A673 (cell line): ENCODE results near the gene GRIN2D. TPM values are rescaled to one million over a fixed set of nuclear protein-coding genes. Genes with fewer than 3 reads are reported as not detected.

Experiments
- BruUV-seq: library from RNA; stranded (reverse); fragments of 400-500 nt; replicated peaks from 2 replicates; lab custom pipeline; 2021; lab: Mats Ljungman, UMichigan
- CTCF ChIA-PET: fragments of 300-600 bp; sonication (Branson Sonifier 250); formaldehyde crosslinking; loops from one replicate; lab custom pipeline; 2022; ENCODE audit warnings: antibody characterized with exemption; lab: Charles Lee
- POLR2A ChIA-PET: fragments of 300-600 bp; sonication (Branson Sonifier 250); formaldehyde crosslinking; loops from one replicate; lab custom pipeline; 2022; ENCODE audit warnings: antibody characterized with exemption; ENCODE audit not compliant: low non-redundant PET; lab: Charles Lee
- DNase-seq: peaks from one replicate; pipeline ENCODE4 v3.0.0-alpha.2; 2015; ENCODE audit warnings: low spot score
- H3K27ac ChIP-seq: fragments of 200-600 bp; sonication (generic); 2 replicates; pipeline ENCODE4 v1.5.1; 2016; ENCODE audit warnings: mixed run types, low read depth, mild to moderate bottlenecking, mixed read lengths, antibody characterized with exemption, low read length; ENCODE audit not compliant: poor library complexity, severe bottlenecking
- H3K27me3 ChIP-seq: fragments of 200-600 bp; sonication (generic); replicated peaks from 2 replicates; pipeline ENCODE4 v1.6.1; 2017; ENCODE audit warnings: mixed run types, low read depth, mild to moderate bottlenecking, mixed read lengths, antibody characterized with exemption, low read length; ENCODE audit not compliant: insufficient read depth, poor library complexity
- H3K36me3 ChIP-seq: fragments of 200-600 bp; sonication (generic); 2 replicates; pipeline ENCODE4 v1.6.1; 2016; ENCODE audit warnings: mixed run types, mild to moderate bottlenecking, mixed read lengths, antibody characterized with exemption, low read length; ENCODE audit not compliant: insufficient read depth, poor library complexity, severe bottlenecking
- H3K4me1 ChIP-seq: fragments of 200-600 bp; sonication (generic); 2 replicates; pipeline ENCODE4 v1.6.1; 2017; ENCODE audit warnings: mixed run types, mild to moderate bottlenecking, mixed read lengths, antibody characterized with exemption, low read length; ENCODE audit not compliant: insufficient read depth, poor library complexity, severe bottlenecking
- H3K4me3 ChIP-seq: fragments of 200-600 bp; sonication (generic); 2 replicates; pipeline ENCODE4 v1.5.1; 2016; ENCODE audit warnings: low read depth, mixed run types, mild to moderate bottlenecking, mixed read lengths, low read length; ENCODE audit not compliant: poor library complexity, severe bottlenecking
- H3K9me3 ChIP-seq: fragments of 200-600 bp; sonication (generic); 2 replicates; pipeline ENCODE4 v1.6.1; 2016; ENCODE audit warnings: mixed run types, low read depth, mild to moderate bottlenecking, mixed read lengths, antibody characterized with exemption, low read length; ENCODE audit not compliant: poor library complexity, severe bottlenecking
- EZH2 ChIP-seq: fragments of 200-600 bp; sonication (generic); IDR thresholded peaks from 2 replicates; pipeline ENCODE4 v1.6.1; 2017; ENCODE audit warnings: borderline replicate concordance, low read depth, mild to moderate bottlenecking, mixed read lengths, antibody characterized with exemption, low read length; ENCODE audit not compliant: poor library complexity, severe bottlenecking
- intact Hi-C: fragments of 100-400 bp; cut with micrococcal nuclease; formaldehyde crosslinking; loops from one replicate; pipeline ENCODE4 v1.10.0; 2022; ENCODE audit not compliant: unreplicated experiment
- total RNA-seq: library from RNA; stranded (reverse); gene quantifications from 2 replicates; pipeline ENCODE4 v1.2.3, GENCODE V29; 2021
- TF ChIP-seq, protein P1 (sequence below): fragments of 300-800, 200-600 bp; sonication (generic); conservative IDR thresholded peaks from 2 replicates; pipeline ENCODE4 v1.5.1; 2017; ENCODE audit warnings: low read depth, mild to moderate bottlenecking, antibody characterized with exemption, low read length, moderate library complexity, mixed read lengths

GRIN2D gene
- total RNA-seq, 1 experiment from 2014 or later = 10.4 TPM

DNA sequence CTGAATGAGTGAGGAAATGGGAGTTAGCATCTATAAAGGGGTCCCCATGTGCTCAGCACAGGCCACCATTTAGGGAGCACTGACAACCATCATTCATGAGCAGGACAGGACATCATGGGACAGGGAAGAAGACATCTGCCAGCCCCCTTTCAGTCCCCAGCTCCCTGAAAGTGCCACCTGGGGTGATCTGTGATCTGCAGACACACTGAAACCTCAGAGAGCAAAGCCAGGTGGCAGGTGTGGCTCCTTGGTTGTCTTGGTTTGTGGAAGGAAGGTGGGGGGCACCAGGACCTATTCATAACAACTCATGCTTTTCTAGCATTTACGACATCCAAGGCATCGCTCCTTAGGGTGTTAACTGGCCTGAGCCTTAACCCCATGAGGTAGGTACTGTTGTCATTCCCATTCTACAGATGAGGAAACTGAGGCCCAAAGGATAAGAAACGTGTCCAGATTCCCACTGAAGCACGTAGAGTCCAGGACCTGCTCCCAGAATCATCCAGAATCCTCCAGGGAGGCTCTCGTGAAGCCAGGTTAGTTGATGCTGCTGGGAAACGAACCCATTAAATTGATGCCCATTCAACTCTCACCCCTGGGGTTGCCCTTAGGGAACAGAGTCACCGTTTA is 7.9 kb upstream of the GRIN2D start:
- BruUV-seq = no TSS peak
- TF ChIP-seq EZH2 = no peak
- TF ChIP-seq, protein P1, sequence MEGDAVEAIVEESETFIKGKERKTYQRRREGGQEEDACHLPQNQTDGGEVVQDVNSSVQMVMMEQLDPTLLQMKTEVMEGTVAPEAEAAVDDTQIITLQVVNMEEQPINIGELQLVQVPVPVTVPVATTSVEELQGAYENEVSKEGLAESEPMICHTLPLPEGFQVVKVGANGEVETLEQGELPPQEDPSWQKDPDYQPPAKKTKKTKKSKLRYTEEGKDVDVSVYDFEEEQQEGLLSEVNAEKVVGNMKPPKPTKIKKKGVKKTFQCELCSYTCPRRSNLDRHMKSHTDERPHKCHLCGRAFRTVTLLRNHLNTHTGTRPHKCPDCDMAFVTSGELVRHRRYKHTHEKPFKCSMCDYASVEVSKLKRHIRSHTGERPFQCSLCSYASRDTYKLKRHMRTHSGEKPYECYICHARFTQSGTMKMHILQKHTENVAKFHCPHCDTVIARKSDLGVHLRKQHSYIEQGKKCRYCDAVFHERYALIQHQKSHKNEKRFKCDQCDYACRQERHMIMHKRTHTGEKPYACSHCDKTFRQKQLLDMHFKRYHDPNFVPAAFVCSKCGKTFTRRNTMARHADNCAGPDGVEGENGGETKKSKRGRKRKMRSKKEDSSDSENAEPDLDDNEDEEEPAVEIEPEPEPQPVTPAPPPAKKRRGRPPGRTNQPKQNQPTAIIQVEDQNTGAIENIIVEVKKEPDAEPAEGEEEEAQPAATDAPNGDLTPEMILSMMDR = no peak
- Histone ChIP-seq H3K4me1 (no peaks in the 10 kb centered on the region), H3K4me3 (no peak overlapping the region), H3K27ac (no peak overlapping the region), H3K36me3 (peaks cover 73% of the 10 kb centered on the region), H3K27me3 (no peaks in the 10 kb centered on the region), H3K9me3 (no peaks in the 10 kb centered on the region)
- POLR2A ChIA-PET = no interaction called here
- intact Hi-C loops = no loop called here
- no peak for DNase-seq
- CTCF ChIA-PET = no interaction called here

DNA sequence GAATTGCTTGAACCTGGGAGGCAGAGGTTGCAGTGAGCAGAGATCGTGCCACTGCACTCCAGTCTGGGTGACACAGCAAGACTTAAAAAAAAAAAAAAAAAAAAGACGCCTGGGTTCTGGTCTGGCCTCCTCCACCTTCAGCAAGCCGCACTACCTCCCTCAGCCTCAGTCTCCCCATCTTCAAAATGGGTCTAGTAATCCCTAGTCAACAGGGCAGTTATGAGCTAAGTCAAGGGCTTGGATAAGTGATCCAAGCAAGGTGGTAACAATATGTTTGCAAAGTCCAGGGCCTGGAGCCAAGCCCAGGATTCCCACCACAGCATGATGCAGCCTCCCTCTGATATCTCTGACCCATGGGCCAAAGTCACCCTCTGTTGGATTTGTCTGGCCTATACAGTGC is 6.5 kb upstream of the GRIN2D start:
- intact Hi-C loops = no loop called here
- Histone ChIP-seq H3K27me3 (no peaks in the 10 kb centered on the region), H3K4me1 (peaks cover 5% of the 10 kb centered on the region), H3K27ac (no peak overlapping the region), H3K9me3 (no peaks in the 10 kb centered on the region), H3K36me3 (peaks cover 69% of the 10 kb centered on the region), H3K4me3 (no peak overlapping the region)
- no TSS peak for BruUV-seq
- ChIA-PET CTCF (no interaction called here), POLR2A (no interaction called here)
- no peak for DNase-seq
- no peak for TF ChIP-seq EZH2
- TF ChIP-seq, protein P1 = no peak

- intact Hi-C loops = loop anchor here (5.0 kb wide), 1 partner anchor 57 kb away; the partner anchor contains the start of gene GRWD1
- Histone ChIP-seq H3K9me3 (no peaks in the 10 kb centered on the region), H3K27ac (peak overlapping the region; percentile 91), H3K4me3 (peak overlapping the region; percentile 100), H3K27me3 (no peaks in the 10 kb centered on the region), H3K4me1 (peaks cover 30% of the 10 kb centered on the region), H3K36me3 (peaks cover 39% of the 10 kb centered on the region)
- ChIA-PET POLR2A (no interaction called here), CTCF (interaction anchor here (0.9 to 2.0 kb wide), 8 partner anchors 18 to 103 kb away, joined by 3 to 15 read pairs (median 8); partner anchors contain the start of genes SYNGR4 and TMEM143)
- BruUV-seq = no TSS peak
- peak; percentile 74 for DNase-seq
- no peak for TF ChIP-seq EZH2
- TF ChIP-seq, protein P1 = peak; percentile 63
These were observed 3.0 kb upstream of the GRIN2D start for GRCh38 chr19:48390188-48391099.
